ENCODE results near the gene MCHR1.

DNA sequence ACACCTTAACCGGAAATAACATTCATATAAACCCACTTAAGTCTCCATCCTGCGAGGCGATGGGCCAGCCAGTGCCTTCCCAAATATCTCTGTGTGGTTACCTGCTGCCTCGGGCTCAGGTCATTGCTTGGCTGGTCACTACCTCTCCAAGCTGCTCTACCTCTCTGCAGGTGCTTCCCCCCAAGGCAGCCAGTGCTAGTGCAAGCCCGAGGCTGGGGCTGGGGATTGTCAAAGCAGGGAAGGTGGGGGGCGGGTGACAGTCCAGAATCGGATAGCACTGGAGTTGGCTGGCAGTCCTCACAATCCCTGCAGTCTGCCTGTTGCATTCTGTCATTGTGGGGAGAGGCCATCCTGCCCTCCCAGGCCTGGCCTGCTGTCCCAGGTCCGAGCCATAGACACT, 11.1 kb downstream of the MCHR1 start:
- TF ChIP-seq RNF2 (IDR thresholded peaks at IDR 0.05; ENCODE audit: borderline replicate concordance, low read depth) (no peak), SREBF2 (IDR thresholded peaks at IDR 0.05) (no peak)

Data from A549 (cell line).